Left colon (tissue), 2 donors: ENCODE results near the gene TSPAN7. TPM values are rescaled to one million over a fixed set of nuclear protein-coding genes. Genes with fewer than 3 reads are reported as not detected.

ENCODE experiments used
- ATAC-seq: fragments of 200-7000 bp; cut with Tn5 transposase; one replicate; pipeline ENCODE4 v1.9.1; 2020; ENCODE audit warnings: mild to moderate bottlenecking, moderate library complexity
- DNase-seq, 2 donors: peaks; one replicate each; pipeline ENCODE4 v3.0.0-alpha.2; 2020
- intact Hi-C, 2 donors: fragments of 100-400 bp; cut with DNase I in 1 of 2; cut with micrococcal nuclease in 1 of 2; formaldehyde crosslinking; loops; one replicate each; pipeline versions ENCODE4 v1.11.2 to v1.14.0; 2022; cut with DNase I, micrococcal nuclease
- total RNA-seq, 2 donors: library from RNA; stranded (reverse); fragmentation: NEBNext Ultra II Directional; extraction: Animal tissue kit (Norgen Biotek cat#: 25700); gene quantifications; one replicate each; pipeline ENCODE4 v1.2.1, GENCODE V29; 2021
- donor health status: DM: no; HTN: no; CAD: no.
- donor health status: DM: yes; HTN: yes; CAD: no.

The TSPAN7 gene
- total RNA-seq, 2 donors from 2014 or later, result 97.1 to 114 TPM

GRCh38 chrX:38577738-38578137 is 16.4 kb downstream of the TSPAN7 start:
- intact Hi-C loops, result no loop called here
- DNase-seq, result no peak
- ATAC-seq, result no peak

GRCh38 chrX:38578167-38578566 is 16.8 kb downstream of the TSPAN7 start:
- DNase-seq (no peak), ATAC-seq (peak; percentile 70)
- intact Hi-C loops, result no loop called here

- intact Hi-C loops, result no loop called here
- peak; percentile 72 for ATAC-seq
- no peak for DNase-seq
Measured at GRCh38 chrX:38583181-38583580, 21.8 kb downstream of the TSPAN7 start.

GRCh38 chrX:38594434-38594833 is 33.1 kb downstream of the TSPAN7 start:
- intact Hi-C loops, result no loop called here

GRCh38 chrX:38595801-38596200 is 34.5 kb downstream of the TSPAN7 start:
- intact Hi-C loops, result no loop called here
- ATAC-seq (no peak), DNase-seq (no peak)

More at GRCh38 chrX:38594434-38594833, 33.1 kb downstream of the TSPAN7 start:
- no peak for DNase-seq
- no peak for ATAC-seq

DNA sequence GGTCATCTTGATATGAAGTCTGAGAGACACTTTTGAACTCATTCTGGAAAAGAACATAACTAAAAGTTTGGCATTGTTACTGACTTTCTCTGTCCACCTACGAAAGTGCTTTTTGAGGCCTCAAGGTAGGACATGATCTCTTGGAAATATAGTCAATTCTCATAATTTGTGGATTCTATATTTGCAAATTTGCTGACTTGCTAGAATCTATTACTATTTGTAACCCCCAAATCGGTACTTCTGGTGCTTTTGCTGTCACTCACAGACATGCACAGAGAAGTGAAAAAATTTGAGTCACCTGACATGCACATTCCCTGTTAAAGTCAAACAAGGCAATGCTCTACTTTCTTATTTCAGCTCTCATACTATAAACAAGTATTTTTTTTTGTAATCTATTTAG is 35.6 kb downstream of the TSPAN7 start:
- ATAC-seq, result no peak
- no peak for DNase-seq
- intact Hi-C loops, result no loop called here

DNA sequence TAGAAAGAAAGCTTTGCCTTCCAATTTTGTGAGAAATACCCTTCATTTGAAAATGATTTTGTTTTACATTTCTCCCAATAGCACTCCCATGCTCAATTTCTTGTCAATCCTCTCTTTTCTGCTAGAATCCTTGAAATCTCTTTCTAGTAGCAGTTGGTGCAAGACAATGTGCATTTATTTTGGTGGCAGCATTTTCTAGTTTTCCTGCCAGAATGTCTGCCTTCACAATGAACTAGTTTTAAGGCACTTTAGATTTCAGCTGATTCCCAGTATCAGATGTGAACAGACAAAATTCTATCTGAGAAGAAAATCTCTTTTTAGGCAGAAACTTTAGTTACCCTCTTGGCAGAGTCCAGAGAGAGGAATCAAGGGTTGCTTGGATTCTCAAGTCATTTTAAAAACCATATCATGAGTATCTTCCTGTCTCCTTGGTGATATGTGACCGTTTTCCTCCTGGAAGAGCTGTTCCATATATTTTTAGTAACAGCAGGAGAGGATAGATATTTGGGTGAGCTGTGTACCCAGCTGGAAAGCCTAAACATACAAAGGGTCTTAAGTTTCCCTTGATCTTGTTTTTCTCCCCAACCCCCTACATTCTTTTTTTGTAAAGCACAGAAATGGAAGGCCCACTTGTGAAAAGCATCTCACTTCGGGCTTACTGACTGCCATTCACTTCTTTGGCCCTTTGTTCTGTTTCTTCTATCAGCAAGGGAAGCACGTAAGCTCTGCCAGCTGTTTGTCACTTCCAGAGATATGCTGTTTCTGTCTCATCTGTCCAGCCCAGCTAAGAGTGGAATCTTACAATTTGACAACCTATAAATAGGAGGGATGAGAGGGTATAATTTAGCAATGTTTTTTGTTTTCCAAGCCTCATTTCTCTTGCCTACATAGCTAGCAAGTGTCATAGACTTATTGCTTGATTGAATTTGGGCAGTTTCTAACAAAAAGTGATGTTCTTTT is 38.7 kb downstream of the TSPAN7 start:
- DNase-seq (no peak), ATAC-seq (no peak)
- intact Hi-C loops, result no loop called here

- DNase-seq, result no peak
- intact Hi-C loops, result no loop called here
- ATAC-seq, result no peak
Measured at GRCh38 chrX:38601866-38602265, 40.5 kb downstream of the TSPAN7 start.

DNA sequence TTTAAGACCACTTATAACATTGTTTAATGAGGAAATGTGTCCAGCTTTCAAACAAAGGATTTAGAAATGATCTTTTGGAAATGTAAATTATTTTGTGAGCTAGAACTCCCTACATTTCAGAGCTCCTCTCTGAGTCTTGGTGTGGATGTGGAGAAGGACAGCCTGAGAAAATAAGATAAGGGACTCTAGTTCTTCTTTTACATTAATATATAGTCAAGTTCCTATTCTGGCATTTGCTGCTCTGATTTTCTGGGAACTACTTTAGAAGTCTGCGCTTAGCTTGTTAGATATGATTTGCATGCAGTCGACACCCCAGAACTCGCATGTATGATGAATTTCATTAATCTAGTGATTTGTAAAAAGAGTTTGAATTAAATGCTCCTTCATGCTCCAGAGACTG is 45.5 kb downstream of the TSPAN7 start:
- intact Hi-C loops, result no loop called here
- DNase-seq, result no peak
- ATAC-seq, result no peak

GRCh38 chrX:38607976-38608375 is 46.6 kb downstream of the TSPAN7 start:
- intact Hi-C loops, result no loop called here
- no peak for DNase-seq
- ATAC-seq, result no peak

DNA sequence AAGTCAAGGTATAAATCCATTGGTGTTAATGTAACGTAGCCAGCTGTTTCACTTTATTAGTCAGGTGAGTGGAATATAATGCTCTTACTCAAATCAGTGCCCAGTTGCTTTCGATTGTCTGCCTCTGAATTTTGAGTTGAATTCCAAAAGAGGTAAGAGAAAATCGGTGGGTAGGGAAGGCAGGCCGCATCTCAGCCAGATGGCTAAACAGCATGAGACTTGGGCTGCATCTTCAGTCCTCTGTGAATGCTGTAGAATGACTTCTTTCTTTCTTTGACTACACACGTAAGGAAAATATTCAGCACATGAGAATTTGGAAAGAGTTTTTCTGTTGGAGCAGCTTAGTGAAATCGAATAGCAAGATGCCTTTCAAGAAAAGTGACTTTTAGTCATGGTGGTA is 49.5 kb downstream of the TSPAN7 start:
- ATAC-seq (no peak), DNase-seq (no peak)
- intact Hi-C loops, result no loop called here

DNA sequence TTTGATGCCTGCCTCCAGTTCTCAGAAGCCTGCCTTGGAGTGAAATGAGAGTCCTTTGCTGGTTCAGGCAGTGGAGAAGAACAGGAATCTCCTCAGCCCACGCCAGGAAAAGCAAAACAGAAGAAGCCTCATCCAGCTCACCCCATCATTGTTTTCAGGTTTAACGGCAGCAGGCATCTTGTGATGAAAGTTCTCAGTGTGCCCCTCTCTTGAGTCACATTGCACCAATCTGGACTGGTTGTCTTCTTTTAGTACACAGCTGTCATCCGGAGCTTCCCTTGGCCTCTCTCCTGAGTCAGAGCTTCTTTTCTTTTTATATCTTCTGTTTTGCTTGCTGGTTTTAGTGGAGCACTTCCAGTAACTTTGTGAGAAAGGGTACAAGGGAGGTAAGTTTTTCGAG is 50.9 kb downstream of the TSPAN7 start:
- DNase-seq (no peak), ATAC-seq (no peak)
- intact Hi-C loops, result no loop called here

GRCh38 chrX:38614485-38614884 is 53.1 kb downstream of the TSPAN7 start:
- intact Hi-C loops, result no loop called here
- ATAC-seq, result no peak
- DNase-seq, result no peak

- ATAC-seq, result no peak
- DNase-seq, result no peak
- intact Hi-C loops, result no loop called here
Measured at GRCh38 chrX:38616904-38617303, 55.6 kb downstream of the TSPAN7 start.

DNA sequence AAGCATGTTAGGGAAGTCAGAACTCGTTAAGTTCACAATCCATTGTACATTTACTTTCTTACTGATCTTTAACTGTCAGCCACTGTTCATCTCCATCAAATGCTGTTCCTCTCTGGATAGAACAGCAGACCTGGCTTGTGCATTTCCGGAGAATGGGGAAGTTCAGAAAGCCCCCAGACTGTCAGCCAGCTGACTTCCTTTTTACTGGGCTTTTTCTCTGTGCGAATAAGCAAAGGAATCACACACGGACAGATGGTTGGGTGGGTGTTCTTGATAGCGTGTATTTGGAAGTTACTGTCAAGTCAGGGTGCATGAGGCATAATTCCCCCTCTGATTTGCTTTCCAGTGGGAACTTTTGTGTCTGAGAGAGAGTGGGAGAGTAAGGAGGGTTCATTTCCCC is 56.8 kb downstream of the TSPAN7 start:
- no peak for DNase-seq
- ATAC-seq, result no peak
- intact Hi-C loops, result no loop called here

DNA sequence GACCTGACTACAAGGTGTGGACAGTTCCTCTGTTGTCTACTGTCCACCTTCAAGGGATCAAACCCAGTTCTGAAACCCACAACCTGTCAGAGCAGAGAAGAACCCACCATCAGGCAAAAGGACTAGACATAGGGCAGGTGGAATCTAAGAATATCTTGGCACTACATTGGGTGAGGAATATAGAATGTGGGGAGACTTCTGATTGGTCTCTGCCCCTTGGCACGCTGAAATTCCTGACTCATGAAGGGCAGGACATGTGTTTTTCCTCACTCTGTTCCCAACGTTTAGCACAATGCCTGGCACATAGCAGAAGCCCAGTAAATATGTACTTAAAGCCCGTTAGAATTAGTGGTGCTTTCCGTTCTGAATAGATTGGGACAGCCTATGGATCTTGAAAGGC is 59.3 kb downstream of the TSPAN7 start:
- intact Hi-C loops, result no loop called here
- ATAC-seq (no peak), DNase-seq (no peak)

DNA sequence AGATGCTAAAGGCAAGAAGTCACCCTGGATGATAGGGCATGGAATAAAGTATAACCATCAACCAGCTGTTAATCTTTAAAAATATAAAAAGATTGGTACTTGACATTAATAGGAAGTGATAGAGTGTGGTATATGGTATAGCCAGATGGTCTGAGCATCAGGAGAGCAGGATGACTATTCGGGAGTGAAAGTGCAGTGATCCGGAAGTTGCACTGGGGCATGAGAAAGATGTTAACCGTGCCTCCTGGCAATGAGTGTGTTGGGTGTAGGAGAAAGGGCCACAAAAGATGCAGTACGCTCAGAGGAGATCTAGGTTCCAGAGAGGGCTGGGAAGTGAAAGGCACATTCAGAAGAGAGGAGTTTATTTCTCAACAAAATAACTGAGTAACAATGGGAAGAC is 65.0 kb downstream of the TSPAN7 start:
- no peak for DNase-seq
- intact Hi-C loops, result no loop called here
- no peak for ATAC-seq

GRCh38 chrX:38627683-38628082 is 66.3 kb downstream of the TSPAN7 start:
- DNase-seq (peak in 1 of 2 donors; percentile 6), ATAC-seq (peak; percentile 85)
- intact Hi-C loops, result no loop called here

GRCh38 chrX:38628587-38628986 is 67.2 kb downstream of the TSPAN7 start:
- intact Hi-C loops, result no loop called here
- ATAC-seq (no peak), DNase-seq (no peak)

GRCh38 chrX:38632516-38632915 is 71.2 kb downstream of the TSPAN7 start:
- DNase-seq (no peak), ATAC-seq (no peak)
- intact Hi-C loops, result no loop called here

- ATAC-seq (no peak), DNase-seq (no peak)
- intact Hi-C loops, result no loop called here
Measured at GRCh38 chrX:38634665-38635064, 73.3 kb downstream of the TSPAN7 start.
